Fibroblast of lung (primary cell): Measurements from ENCODE around the gene NR5A1. TPM values are rescaled to one million over a fixed set of nuclear protein-coding genes. Genes with fewer than 3 reads are reported as not detected.

Source experiments
- DNase-seq, 2 donors: peaks; one replicate each; pipeline versions ENCODE4 v3.0.0 to v3.0.0-alpha.2; 2010; ENCODE audit warnings: low read depth in 2 of 2
- H2AFZ ChIP-seq: 2 replicates; pipeline ENCODE4 v1.5.1; 2012; ENCODE audit warnings: low read length, control low read depth, inconsistent platforms
- H3K27ac ChIP-seq: 2 replicates; pipeline ENCODE4 v1.5.1; 2011; ENCODE audit warnings: low read length, control low read depth; ENCODE audit not compliant: insufficient read depth
- H3K27me3 ChIP-seq: 2 replicates; pipeline ENCODE4 v1.5.1; 2011; ENCODE audit warnings: mild to moderate bottlenecking, low read length; ENCODE audit not compliant: control insufficient read depth, insufficient read depth
- H3K36me3 ChIP-seq: 2 replicates; pipeline ENCODE4 v1.5.1; 2011; ENCODE audit warnings: low read length; ENCODE audit not compliant: control insufficient read depth, insufficient read depth
- H3K4me1 ChIP-seq: 2 replicates; pipeline ENCODE4 v1.5.1; 2011; ENCODE audit warnings: low read length; ENCODE audit not compliant: control insufficient read depth, insufficient read depth; ENCODE audit errors: extremely low read depth
- H3K4me2 ChIP-seq: 2 replicates; pipeline ENCODE4 v1.5.1; 2011; ENCODE audit warnings: low read length, control low read depth; ENCODE audit not compliant: insufficient read depth; ENCODE audit errors: extremely low read depth
- H3K4me3 ChIP-seq, 4 experiments: fragments of 200-600 bp in 1 of 4; sonication (generic) in 1 of 4; replicated peaks in 1 of 4; 2 replicates each; pipeline ENCODE4 v1.5.1; 2011 to 2016; ENCODE audit warnings: low read length in 4 of 4, low read depth in 3 of 4, mild to moderate bottlenecking in 3 of 4, control low read depth in 2 of 4, inconsistent platforms in 1 of 4, mixed read lengths in 1 of 4; ENCODE audit not compliant: insufficient read depth in 1 of 4; ENCODE audit errors: control extremely low read depth in 1 of 4
- H3K79me2 ChIP-seq: 2 replicates; pipeline ENCODE4 v1.5.1; 2012; ENCODE audit warnings: mild to moderate bottlenecking, low read length, inconsistent platforms; ENCODE audit not compliant: control insufficient read depth, insufficient read depth
- H3K9ac ChIP-seq: 2 replicates; pipeline ENCODE4 v1.5.1; 2011; ENCODE audit warnings: mild to moderate bottlenecking, low read length, control low read depth; ENCODE audit not compliant: insufficient read depth
- H3K9me3 ChIP-seq: 2 replicates; pipeline ENCODE4 v1.5.1; 2012; ENCODE audit warnings: low read depth, low read length; ENCODE audit not compliant: control insufficient read depth, insufficient read depth
- H4K20me1 ChIP-seq: 2 replicates; pipeline ENCODE4 v1.5.1; 2011; ENCODE audit warnings: low read length; ENCODE audit not compliant: control insufficient read depth, insufficient read depth; ENCODE audit errors: extremely low read depth
- EZH2 ChIP-seq: IDR thresholded peaks from 2 replicates; pipeline ENCODE4 v1.5.1; 2012; ENCODE audit warnings: low read length, control low read depth, mild to moderate bottlenecking; ENCODE audit errors: missing control alignments
- polyA plus RNA-seq, 2 donors: library from polyadenylated mRNA; depleted of rRNA in 1 of 2; stranded (reverse) in 1 of 2; unstranded in 1 of 2; fragments of >200 nt; gene quantifications; 2 replicates each; pipeline ENCODE4 v1.2.1, GENCODE V29; 2011 to 2012; ENCODE audit warnings: missing spikeins in 1 of 2
- total RNA-seq: library from RNA; depleted of rRNA; stranded (reverse); fragments of >200 nt; gene quantifications from 2 replicates; pipeline ENCODE4 v1.2.1, GENCODE V29; 2014
- TF ChIP-seq, protein P1 (sequence below), 2 donors: IDR thresholded peaks in 1 of 2; conservative IDR thresholded peaks in 1 of 2; 1 replicate in 1 of 2; 2 replicates in 1 of 2; pipeline ENCODE4 v1.5.1; 2011 to 2012; ENCODE audit warnings: low read length in 2 of 2, control low read depth in 1 of 2, inconsistent platforms in 1 of 2, low read depth in 1 of 2, mild to moderate bottlenecking in 1 of 2

The NR5A1 gene
- total and polyA plus RNA-seq, 2 donors (not counting 1 experiment from before 2014, with no cell fraction given) = not detected

DNA sequence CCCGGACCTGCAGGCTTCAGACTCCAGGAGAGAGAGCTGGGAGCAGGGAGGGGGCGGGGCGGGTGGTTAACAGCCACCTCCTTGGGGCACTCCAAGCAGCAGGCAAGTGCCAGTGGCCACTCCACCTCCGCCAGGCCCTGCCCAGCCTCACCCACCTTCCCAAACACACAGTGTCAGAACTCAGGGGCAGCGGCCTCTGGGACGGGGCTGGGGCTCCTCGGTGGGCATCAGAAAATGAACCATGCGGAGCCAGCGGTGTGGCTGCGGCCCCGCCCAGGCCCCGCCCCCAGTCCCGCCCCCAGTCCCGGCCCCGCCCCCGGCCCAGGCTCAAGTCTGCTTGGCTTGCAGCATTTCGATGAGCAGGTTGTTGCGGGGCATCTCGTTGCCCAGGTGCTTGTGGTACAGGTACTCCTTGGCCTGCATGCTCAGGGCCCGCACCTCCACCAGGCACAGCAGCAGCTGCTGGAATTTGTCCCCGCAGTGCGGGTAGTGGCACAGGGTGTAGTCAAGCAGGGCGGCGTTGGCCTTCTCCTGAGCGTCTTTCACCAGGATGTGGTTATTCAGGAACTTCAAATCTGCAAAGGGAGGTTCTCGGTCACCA lies 24.7 kb downstream of the NR5A1 start:
- Histone ChIP-seq H3K79me2 (no peaks in the 10 kb centered on the region), H3K4me1 (no peaks in the 10 kb centered on the region), H3K9me3 (no peaks in the 10 kb centered on the region), H3K9ac (no peak overlapping the region), H3K4me2 (no peak overlapping the region), H3K36me3 (no peaks in the 10 kb centered on the region), H4K20me1 (no peaks in the 10 kb centered on the region), H3K27me3 (peaks cover 30% of the 10 kb centered on the region), H3K4me3 (no peak overlapping the region), H3K27ac (no peak overlapping the region), H2AFZ (no peak overlapping the region)
- TF ChIP-seq EZH2 = no peak
- TF ChIP-seq, protein P1, sequence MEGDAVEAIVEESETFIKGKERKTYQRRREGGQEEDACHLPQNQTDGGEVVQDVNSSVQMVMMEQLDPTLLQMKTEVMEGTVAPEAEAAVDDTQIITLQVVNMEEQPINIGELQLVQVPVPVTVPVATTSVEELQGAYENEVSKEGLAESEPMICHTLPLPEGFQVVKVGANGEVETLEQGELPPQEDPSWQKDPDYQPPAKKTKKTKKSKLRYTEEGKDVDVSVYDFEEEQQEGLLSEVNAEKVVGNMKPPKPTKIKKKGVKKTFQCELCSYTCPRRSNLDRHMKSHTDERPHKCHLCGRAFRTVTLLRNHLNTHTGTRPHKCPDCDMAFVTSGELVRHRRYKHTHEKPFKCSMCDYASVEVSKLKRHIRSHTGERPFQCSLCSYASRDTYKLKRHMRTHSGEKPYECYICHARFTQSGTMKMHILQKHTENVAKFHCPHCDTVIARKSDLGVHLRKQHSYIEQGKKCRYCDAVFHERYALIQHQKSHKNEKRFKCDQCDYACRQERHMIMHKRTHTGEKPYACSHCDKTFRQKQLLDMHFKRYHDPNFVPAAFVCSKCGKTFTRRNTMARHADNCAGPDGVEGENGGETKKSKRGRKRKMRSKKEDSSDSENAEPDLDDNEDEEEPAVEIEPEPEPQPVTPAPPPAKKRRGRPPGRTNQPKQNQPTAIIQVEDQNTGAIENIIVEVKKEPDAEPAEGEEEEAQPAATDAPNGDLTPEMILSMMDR (conservative IDR thresholded peaks at IDR 0.05 in 1 of 2, IDR thresholded peaks at IDR 0.05 in 1 of 2; ENCODE audit: low read depth in 1 of 2, low read length in 2 of 2) = no peak
- DNase-seq = no peak

DNA sequence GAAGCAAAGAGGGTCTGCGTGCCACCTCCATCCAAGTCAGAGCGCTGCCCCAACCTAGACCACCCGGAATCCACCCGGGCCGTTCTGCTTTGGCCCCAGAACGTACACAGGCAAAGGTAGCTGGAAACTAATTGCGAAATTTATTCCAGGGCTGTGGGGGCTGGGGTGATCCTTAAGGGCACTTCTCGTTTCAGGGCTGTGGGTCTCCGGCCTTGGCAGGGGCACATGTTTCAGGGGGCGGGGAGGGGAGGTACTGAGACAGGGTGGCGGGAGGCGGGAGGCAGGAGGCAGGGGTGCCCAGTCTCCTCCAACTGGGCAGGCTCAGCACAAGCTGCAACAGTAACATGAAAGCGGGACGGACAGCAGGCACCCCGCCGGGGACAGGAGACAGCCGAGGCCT lies 26.1 kb downstream of the NR5A1 start:
- no peak for DNase-seq
- no peak for TF ChIP-seq EZH2
- TF ChIP-seq, protein P1 (conservative IDR thresholded peaks at IDR 0.05 in 1 of 2, IDR thresholded peaks at IDR 0.05 in 1 of 2; ENCODE audit: low read depth in 1 of 2, low read length in 2 of 2) = no peak
- H3K4me1 ChIP-seq = no peaks in the 10 kb centered on the region
- no peak overlapping the region for H3K4me3 ChIP-seq
- no peaks in the 10 kb centered on the region for H3K36me3 ChIP-seq
- H3K9ac ChIP-seq = no peak overlapping the region
- no peaks in the 10 kb centered on the region for H3K79me2 ChIP-seq
- no peaks in the 10 kb centered on the region for H3K9me3 ChIP-seq
- H2AFZ ChIP-seq = no peak overlapping the region
- peaks cover 31% of the 10 kb centered on the region for H3K27me3 ChIP-seq
- H3K4me2 ChIP-seq = no peak overlapping the region
- no peaks in the 10 kb centered on the region for H4K20me1 ChIP-seq
- H3K27ac ChIP-seq = no peak overlapping the region

DNA sequence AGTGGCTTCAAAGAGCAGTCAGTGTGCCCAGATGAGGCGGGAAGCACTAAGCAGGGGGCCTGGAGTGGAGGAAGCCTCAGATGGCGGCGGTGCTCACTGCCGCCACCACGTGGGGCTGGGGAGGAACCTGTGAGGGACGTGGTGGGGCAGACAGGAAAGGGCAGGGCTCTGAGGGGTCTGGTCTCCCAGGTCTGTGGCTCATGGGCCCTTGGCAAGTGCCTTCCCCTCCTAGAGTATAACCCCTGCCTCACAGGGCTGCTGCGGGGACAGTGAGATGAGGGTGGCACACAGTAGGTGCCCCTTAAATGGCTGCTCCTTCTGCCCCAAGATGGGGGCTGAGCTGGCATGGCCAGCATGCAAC lies 26.6 kb downstream of the NR5A1 start:
- H3K4me2 ChIP-seq = no peak overlapping the region
- H3K4me3 ChIP-seq = no peak overlapping the region
- H2AFZ ChIP-seq = no peak overlapping the region
- H3K9ac ChIP-seq = no peak overlapping the region
- H4K20me1 ChIP-seq = no peaks in the 10 kb centered on the region
- no peak overlapping the region for H3K27ac ChIP-seq
- DNase-seq = peak in 1 of 2 donors; percentile 13
- no peaks in the 10 kb centered on the region for H3K4me1 ChIP-seq
- no peaks in the 10 kb centered on the region for H3K9me3 ChIP-seq
- no peaks in the 10 kb centered on the region for H3K36me3 ChIP-seq
- H3K27me3 ChIP-seq = peaks cover 30% of the 10 kb centered on the region
- TF ChIP-seq, protein P1 (conservative IDR thresholded peaks at IDR 0.05 in 1 of 2, IDR thresholded peaks at IDR 0.05 in 1 of 2; ENCODE audit: low read depth in 1 of 2, low read length in 2 of 2) = peak in 1 of 2 donors; percentile 38
- TF ChIP-seq EZH2 = no peak
- H3K79me2 ChIP-seq = no peaks in the 10 kb centered on the region
